ENCODE data around the gene GALNT10.

The GALNT10 gene

DNA sequence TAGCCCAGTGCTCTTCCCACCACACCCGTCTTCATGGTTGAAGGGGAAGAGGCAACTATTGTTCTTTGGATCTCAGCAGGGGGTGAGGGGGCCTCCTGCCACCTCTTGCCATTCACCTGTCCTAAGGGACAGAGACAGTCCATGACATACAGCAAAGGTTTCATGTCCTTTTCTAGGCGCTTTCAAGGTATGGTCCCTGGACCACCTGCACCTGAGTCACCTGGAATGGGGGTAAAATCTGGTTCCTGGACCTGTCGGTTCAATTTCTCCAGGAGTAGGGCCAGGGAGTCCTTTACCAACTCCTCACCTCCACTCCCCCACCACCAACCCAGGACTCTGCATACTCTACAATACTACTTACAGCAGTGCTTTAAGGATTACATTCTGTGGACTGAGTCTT, 221.8 kb downstream of the GALNT10 start:
- DNase-seq = no peak

GRCh38 chr5:154412925-154413324, 222.4 kb downstream of the GALNT10 start:
- DNase-seq = no peak

- no peak for DNase-seq
These were observed 224.6 kb downstream of the GALNT10 start for GRCh38 chr5:154415114-154415513.

DNA sequence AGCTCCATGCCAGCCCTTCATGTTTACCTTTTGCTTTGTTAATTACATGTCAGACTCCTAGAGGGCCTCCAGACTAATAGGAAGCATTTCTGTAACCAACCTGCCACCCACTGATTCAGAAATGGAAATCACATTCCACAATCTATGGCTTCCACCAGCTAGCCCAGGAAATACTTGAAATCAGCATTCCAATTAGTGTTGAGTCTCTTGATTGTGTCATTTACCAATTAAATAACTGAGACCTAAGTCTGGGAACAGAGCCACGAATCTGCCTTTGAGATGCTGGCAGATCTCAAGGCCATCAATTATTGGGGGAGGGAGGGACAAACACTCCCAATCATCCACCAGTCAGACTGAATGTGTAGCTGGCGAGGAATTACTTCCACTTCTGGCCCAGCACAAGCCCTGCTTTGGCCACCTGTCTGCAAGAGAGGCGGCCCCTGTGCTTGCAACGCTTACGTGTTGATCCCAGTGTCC, 227.8 kb downstream of the GALNT10 start:
- DNase-seq = peak; percentile 49

DNA sequence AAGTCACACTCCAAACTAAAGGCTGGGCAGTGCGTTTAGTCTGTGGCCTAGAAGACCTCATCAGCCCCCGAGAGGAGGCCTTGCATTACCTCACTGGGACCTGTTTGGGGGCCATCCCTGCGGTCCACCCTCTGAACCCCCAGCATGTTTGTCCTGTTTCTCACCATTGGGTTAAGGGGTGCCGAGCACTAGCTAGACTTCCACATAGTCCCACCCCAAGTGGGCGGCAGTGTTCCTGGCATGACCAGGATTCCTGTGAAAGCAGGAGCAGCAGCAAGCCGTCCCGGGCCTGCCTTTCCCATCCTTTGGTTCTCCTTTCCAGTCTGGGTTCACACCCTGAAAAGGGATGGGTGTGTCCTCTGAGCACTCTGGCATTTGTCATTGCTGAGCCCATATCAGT, 228.7 kb downstream of the GALNT10 start:
- DNase-seq = no peak

DNA sequence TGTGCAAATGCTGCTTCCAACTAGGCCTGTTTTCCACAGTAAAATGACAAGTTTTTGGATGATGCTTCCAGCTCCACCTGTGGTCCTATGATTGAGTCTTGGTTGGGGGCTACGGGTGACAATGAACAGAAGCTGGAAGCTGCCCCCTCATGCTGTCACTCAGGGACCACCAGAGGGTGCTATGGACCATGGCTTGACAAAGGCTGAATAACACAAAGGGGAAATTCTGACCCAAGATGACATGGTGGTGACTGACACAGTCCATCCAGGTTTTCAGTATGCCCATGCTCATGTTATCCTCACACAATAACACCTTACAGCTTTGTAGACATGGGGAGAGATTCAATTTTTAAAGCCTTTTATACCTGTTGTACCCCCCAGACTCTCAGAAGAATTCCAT, 231.3 kb downstream of the GALNT10 start:
- DNase-seq = no peak

GRCh38 chr5:154422298-154422697, 231.8 kb downstream of the GALNT10 start:
- DNase-seq = no peak

DNA sequence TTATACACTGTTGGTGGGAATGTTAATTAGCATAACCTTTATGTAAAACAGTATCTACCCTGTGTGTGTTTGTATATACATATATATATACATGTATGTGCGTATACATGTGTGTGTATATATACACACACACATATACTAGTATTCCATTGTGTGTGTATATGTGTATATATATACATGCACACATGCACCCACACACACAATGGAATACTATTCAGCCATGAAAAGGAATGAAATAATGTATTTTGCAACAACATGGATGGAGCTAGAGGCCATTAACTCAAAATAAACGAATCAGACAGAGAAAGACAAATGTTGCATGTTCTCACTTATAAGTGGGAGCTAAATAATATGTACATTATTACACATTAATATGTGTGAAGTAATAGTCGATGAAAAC, 237.7 kb downstream of the GALNT10 start:
- no peak for DNase-seq

DNA sequence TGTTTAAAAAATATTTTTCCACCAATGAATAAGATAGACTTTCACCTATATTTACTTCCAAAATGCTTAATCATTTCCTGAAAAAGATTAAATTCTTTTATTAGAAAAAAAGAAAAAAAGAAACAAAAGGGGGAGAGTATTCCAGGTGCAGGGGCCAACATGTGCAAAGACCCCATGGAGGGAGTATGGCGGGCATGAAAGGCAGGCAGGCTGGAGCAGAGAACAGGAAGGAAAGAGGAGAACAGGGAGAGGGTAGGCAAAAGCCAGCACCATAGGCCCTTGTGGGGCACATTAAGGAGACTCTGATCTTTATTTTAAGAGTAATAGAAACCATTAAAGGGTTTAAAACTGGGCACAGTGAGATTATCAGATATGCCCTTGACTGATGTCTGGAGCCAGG, 238.8 kb downstream of the GALNT10 start:
- no peak for DNase-seq

DNA sequence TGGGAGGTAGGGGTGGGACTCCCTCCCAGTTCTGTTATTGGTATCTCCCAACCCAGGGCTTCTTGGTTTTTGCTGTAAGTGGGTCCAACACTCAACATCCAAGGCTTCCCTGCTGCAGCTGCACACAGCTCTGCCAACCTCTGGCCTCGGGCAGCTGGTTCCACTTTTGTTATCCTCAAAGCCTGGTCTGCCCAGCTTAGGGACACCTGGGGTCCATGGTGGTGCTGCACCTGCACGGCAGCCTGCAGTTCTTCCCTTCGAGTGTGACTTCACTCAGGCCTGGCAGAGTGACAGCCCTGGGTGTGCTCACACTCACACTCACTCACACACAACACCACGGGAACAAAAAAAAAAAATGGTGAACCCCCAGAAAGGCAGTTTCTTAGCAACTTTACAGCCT, 239.9 kb downstream of the GALNT10 start:
- DNase-seq = no peak

DNA sequence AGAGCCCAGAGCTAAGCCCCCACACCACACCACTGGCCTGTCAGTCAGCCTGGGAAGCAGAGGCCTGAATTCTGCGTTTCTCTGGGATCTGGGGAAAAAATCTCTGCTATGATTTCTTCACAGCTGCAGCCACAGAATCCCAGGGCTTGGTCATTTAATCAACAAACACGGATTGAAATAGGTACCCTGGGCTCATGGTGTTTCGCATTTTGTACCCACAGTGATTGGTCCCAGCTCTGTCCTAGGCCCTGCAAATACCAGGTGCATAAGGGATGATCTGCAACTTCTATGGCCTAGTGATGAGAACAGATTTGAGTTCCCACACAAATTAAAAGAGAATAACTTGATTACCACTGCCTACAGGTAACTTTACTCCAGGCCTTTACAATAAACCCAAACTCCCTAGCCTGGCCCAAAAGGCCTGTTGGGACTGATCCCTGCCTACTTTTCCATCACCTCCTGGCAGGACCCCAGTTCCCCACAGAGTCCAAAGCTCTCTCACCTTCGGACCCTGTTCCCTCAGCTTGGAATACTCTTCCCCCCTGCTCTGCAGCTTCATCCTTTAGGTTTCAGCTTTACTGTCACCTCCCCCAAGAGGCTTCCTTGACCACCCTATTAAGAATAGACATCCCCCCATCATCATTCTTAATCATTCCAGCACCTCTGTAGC, 240.6 kb downstream of the GALNT10 start:
- DNase-seq = no peak

GRCh38 chr5:154435226-154435625, 244.7 kb downstream of the GALNT10 start:
- DNase-seq = no peak

GRCh38 chr5:154437281-154437965, 246.9 kb downstream of the GALNT10 start:
- no peak for DNase-seq

- no peak for DNase-seq
These were observed 250.0 kb downstream of the GALNT10 start for GRCh38 chr5:154440540-154440939.

DNA sequence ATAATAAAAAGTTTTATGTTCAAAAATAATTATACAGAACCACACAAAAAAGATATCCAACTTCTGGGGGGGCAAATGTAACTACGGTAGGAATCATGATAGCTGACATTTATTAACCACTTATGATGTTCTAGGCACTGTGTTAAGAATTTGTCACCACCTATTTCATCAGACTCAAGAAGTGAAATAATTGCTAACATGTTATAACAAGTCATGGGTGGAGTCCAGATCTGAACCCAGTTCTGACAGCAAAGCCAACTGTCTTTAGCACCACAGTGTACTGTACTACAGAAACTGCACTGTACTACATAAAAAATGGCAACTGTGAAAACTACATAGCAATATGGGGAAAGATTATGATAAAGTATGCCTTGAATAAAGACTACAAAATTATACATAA, 252.3 kb downstream of the GALNT10 start:
- DNase-seq = no peak

GRCh38 chr5:154444556-154445421, 254.3 kb downstream of the GALNT10 start:
- DNase-seq = peak; percentile 2

- peak; percentile 76 for DNase-seq
These were observed 255.1 kb downstream of the GALNT10 start, which contains the start of gene SAP30L for GRCh38 chr5:154445422-154446194. TSS of gene SAP30L (plus strand) at chr5:154445997. CDS start at chr5:154446605, 608 bp downstream.

DNA sequence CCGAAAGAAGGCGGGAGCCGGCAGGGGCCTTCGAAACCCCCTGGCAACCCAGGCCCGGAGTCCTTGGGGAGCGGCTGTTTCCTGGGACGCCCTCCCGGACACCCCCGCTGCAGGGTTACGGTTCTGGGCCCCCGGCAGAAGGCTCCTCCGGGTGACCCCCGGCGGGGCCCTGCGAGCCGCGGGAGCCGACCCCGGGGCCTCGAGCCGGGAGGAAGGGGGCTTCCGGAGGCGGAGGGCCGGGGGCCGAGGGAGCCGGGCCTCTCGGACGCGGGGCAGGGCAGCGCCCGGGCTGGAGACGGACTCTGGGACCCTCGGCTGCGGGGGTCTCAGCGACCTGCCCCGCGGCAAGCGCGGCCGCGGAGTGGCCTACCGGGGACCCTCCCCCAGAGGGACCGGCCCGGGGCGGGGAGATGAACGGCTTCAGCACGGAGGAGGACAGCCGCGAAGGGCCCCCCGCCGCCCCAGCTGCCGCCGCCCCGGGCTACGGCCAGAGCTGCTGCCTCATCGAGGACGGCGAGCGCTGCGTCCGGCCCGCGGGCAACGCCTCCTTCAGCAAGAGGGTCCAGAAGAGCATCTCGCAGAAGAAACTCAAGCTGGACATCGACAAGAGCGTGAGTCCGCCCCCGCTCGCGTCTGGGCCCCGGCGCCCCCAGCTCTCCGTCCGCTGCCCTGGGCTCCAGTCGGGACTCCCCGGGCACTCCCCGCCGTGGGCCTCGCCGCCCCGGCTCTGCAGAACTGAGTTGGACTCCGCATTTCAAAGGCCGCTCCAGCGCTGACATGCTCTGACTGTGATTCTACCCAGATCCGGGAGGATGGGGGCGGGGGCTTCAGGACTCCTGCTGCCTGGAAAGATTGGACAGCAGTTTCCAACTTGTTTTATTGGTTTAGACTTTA, 255.9 kb downstream of the GALNT10 start:
- peak; percentile 1 for DNase-seq

DNA sequence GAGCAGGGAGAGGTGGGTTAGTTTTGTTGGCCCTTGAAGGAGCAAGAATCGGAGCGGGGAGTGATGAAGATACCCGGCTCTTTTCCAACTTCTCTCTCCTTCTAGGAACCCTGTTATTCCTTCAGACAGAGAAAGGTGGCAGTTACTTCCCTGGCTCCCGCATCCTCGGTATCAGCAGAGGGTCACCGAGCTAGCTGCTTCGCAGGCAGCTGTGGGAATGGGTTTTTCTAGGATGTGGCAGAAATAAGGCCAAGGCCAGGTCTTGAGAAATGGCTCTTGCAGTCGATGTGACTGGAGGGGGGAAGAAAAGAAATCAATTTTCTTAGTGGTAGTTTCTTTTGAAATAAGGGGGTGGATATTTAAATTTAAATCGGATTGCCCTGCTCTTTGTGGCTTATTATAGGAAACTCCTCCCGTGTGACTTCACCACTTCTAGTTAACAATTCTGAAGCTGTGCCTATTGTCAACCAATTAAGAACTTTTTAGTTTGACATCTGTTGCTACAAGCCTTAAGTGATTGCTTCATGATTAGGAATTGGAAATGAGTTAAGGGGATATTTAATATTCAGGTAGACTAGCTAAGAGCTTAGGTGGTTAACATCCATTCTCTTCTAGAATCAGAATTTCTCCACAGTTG, 256.7 kb downstream of the GALNT10 start:
- no peak for DNase-seq

- no peak for DNase-seq
These were observed 259.3 kb downstream of the GALNT10 start for GRCh38 chr5:154449786-154450185.

DNA sequence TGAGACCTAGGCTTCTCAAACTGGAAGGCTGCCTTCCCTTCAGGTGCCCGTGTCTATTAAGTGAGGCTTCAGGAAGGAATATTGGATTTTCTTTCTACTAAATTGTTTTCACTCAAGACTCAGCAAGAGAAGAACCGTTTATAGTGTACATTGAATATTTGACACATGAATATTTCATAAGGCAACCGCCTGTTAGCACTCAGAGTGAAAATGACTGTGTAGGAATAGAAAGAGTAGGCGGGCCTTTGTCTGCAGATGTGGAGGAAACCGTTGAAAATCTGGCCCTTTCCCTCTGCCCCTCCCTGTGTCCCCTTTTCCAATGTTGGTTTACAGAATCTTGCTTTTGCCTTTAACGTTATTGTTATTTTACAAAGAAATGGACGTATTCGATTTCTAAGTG, 261.4 kb downstream of the GALNT10 start:
- DNase-seq = no peak

Data from NCI-H1092 treated with DMSO at 0.1 percent for 48 hours (cell line).